Stimulated activated CD4-positive, alpha-beta T cell treated with anti-CD3 and anti-CD28 coated beads, Interleukin-2, amount 100 ng/mL, for 4 hours (primary cell): ENCODE measurements around the gene HOXD1.

Experiments used
- DNase-seq: peaks from one replicate; pipeline ENCODE4 v3.0.0-alpha.2; 2020; ENCODE audit warnings: low read depth

Gene HOXD1

GRCh38 chr2:176184749-176185148 is 3.7 kb upstream of the HOXD1 start:
- no peak for DNase-seq

DNA sequence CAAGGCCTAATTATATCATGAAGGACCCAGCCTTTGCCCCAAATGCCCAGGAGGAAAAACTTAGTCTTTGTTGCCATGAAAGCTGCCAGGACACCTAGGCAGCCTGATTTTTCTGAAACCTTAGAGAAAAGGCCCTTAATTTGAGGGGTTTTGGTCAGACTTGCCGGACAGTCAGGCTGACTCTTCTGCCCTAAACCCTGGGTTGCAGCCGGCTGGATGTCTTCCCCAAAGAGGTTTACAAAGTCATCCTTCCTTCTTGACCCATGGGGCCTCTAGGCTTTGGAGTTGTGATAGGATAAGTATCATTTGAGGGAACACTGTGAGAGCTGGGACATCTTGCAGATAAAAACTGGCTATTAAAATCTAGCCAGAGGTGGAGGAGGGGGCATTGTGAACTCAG is 2.4 kb upstream of the HOXD1 start:
- no peak for DNase-seq

GRCh38 chr2:176187200-176187898 is 1.1 kb upstream of the HOXD1 start:
- no peak for DNase-seq

DNA sequence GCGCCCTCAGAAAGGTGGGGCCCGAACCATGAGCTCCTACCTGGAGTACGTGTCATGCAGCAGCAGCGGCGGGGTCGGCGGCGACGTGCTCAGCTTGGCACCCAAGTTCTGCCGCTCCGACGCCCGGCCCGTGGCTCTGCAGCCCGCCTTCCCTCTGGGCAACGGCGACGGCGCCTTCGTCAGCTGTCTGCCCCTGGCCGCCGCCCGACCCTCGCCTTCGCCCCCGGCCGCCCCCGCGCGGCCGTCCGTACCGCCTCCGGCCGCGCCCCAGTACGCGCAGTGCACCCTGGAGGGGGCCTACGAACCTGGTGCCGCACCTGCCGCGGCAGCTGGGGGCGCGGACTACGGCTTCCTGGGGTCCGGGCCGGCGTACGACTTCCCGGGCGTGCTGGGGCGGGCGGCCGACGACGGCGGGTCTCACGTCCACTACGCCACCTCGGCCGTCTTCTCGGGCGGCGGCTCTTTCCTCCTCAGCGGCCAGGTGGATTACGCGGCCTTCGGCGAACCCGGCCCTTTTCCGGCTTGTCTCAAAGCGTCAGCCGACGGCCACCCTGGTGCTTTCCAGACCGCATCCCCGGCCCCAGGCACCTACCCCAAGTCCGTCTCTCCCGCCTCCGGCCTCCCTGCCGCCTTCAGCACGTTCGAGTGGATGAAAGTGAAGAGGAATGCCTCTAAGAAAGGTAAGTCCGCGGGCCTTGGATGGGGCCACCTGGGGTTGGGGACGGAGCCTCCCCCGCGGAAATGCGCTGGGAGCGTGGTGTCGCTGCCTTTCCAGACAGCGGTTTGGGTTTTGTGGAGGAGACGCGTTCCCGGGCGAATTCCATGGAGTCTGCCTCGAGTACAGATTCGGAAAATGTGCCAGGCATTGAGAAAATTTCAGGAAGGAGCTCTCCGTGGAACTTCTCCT is 559 bp downstream of the HOXD1 start:
- DNase-seq, result no peak

- DNase-seq, result no peak
Measured at GRCh38 chr2:176189681-176190641, 1.5 kb downstream of the HOXD1 start.

GRCh38 chr2:176192351-176192750 is 3.9 kb downstream of the HOXD1 start:
- DNase-seq, result no peak

- DNase-seq, result no peak
Measured at GRCh38 chr2:176193048-176193447, 4.6 kb downstream of the HOXD1 start.

DNA sequence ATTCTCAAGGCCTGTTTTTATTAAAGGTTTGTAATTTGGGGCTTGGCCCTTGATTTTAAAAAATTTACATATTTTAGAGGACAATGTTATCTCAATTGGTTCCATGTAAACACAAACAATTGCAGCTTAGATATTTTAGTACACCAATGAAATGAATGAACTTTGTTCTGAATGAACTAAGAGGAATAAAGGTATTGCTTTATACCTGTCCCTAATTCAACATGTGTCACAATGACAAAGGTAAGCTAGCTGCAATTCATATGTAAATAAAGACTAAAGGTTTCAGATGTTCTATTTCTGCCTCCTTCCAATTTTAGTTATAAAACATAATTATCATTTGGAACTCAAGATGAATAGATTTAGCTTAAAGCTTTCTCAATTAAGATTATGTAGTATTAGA is 11.4 kb downstream of the HOXD1 start:
- no peak for DNase-seq

GRCh38 chr2:176200971-176201370 is 12.5 kb downstream of the HOXD1 start:
- DNase-seq, result no peak

GRCh38 chr2:176202491-176202890 is 14.0 kb downstream of the HOXD1 start:
- no peak for DNase-seq

DNA sequence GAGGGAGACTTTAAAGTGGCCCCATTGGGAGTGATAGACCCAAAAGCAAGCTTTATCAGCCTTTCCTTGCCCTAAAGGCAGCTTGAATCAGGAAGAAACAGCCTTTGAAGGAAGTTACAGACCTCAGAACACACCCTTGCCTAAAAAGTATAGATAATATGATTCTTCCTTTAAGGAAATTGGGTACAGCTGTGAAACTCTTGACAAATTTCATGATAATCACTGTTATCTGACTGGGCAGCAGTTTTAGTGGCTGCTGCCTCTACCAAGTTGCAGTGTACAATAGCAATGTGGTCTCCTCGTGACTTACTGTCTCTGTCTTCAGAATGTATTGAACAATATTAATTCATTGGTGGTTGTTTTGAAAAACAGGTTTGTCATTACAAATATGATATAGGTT is 16.7 kb downstream of the HOXD1 start:
- DNase-seq, result no peak

- DNase-seq, result no peak
Measured at GRCh38 chr2:176206136-176206535, 17.7 kb downstream of the HOXD1 start.

DNA sequence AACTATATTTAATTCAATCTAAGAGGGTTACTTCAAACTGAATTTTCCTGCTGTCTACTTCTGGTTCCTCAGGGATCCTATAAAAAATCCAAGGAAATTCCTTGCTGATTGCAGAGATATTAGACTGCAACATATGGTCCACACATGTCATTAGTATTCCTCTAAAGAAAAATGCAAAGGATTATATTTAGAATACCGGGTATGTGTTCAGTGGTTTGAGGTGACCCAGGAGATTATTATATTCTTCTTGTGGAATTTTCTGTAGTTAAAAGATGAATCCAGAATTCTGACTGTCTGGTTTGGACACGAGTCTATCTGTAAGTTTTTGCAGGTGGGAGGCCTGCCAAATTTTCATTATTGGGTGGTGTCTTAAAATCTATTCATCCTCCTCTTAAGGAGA is 18.2 kb downstream of the HOXD1 start:
- DNase-seq, result no peak

- no peak for DNase-seq
Measured at GRCh38 chr2:176211110-176211509, 22.6 kb downstream of the HOXD1 start.

- no peak for DNase-seq
Measured at GRCh38 chr2:176212276-176212675, 23.8 kb downstream of the HOXD1 start.

GRCh38 chr2:176213406-176213805 is 24.9 kb downstream of the HOXD1 start:
- DNase-seq, result no peak

GRCh38 chr2:176227874-176228273 is 39.4 kb downstream of the HOXD1 start:
- DNase-seq, result no peak

GRCh38 chr2:176234156-176234555 is 45.7 kb downstream of the HOXD1 start:
- DNase-seq, result no peak

DNA sequence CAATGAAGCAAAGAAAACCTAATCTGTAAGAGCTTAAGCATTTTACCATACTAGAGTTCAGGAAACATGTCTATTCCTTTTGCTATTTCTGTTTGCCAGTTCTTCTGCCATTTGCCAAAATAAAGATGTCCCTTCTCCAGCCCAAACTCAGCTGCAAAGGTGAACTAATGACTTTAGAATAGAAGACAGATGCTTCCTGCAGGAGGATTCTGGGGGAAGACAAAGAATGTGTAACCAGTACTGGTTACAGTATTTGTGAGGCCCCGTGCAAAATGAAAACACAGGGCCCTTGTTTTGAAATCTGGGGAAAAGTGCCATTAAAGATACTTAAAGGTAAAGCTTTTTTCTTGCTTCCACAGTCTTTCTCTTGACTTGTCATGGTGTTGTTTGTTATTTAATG is 46.5 kb downstream of the HOXD1 start:
- DNase-seq, result no peak

- no peak for DNase-seq
Measured at GRCh38 chr2:176237456-176237855, 49.0 kb downstream of the HOXD1 start.

- DNase-seq, result no peak
Measured at GRCh38 chr2:176239031-176239430, 50.6 kb downstream of the HOXD1 start.

DNA sequence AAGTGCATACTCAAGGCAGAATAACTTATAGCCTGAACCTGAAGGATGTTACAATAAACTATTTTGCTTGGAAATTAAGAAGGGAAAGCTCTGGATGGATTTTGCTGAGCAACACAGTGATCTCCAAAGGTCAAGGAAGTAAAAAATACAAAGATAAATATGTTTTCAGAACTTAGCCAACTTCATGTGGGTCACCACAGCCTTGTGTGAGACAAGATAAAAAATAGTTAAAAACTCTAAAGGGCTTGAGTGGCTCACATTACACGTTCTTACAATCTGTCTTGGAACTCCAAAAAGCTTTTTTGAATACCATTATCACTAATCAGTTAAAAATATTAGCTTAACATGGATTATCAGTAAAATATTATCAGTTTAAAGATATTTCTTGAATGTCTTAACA is 51.8 kb downstream of the HOXD1 start:
- DNase-seq, result no peak
